Adrenal gland (tissue), 5 donors: ENCODE measurements around the gene CPPED1.

ENCODE experiments used
- POLR2A ChIP-seq, 2 donors: fragments of 450-650 bp; IDR thresholded peaks; one replicate each; pipeline ENCODE4 v1.6.1; 2017; ENCODE audit warnings: antibody characterized with exemption in 2 of 2, mild to moderate bottlenecking in 2 of 2, moderate library complexity in 1 of 2
- TF ChIP-seq, protein P1 (sequence below), 6 experiments: fragments of 450-650 bp in 4 of 6; fragments of 200-600 bp in 2 of 6; sonication (generic) in 1 of 6; IDR thresholded peaks; 1 replicate in 5 of 6; 2 replicates in 1 of 6; pipeline versions ENCODE4 v1.5.1 to v1.8.0; 2016 to 2021; ENCODE audit warnings: antibody characterized with exemption in 6 of 6, mild to moderate bottlenecking in 2 of 6, moderate library complexity in 1 of 6
- donor health status: DM: no; HTN: no; CAD: no.

- TF ChIP-seq POLR2A (IDR thresholded peaks at IDR 0.05) = no peak
- TF ChIP-seq, protein P1, sequence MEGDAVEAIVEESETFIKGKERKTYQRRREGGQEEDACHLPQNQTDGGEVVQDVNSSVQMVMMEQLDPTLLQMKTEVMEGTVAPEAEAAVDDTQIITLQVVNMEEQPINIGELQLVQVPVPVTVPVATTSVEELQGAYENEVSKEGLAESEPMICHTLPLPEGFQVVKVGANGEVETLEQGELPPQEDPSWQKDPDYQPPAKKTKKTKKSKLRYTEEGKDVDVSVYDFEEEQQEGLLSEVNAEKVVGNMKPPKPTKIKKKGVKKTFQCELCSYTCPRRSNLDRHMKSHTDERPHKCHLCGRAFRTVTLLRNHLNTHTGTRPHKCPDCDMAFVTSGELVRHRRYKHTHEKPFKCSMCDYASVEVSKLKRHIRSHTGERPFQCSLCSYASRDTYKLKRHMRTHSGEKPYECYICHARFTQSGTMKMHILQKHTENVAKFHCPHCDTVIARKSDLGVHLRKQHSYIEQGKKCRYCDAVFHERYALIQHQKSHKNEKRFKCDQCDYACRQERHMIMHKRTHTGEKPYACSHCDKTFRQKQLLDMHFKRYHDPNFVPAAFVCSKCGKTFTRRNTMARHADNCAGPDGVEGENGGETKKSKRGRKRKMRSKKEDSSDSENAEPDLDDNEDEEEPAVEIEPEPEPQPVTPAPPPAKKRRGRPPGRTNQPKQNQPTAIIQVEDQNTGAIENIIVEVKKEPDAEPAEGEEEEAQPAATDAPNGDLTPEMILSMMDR (IDR thresholded peaks at IDR 0.05) = no peak
These were observed 123.2 kb downstream of the CPPED1 start for GRCh38 chr16:12680531-12680930.
